Erythroblast (primary cell): ENCODE data around the gene LHFPL2.
A peak's percentile ranks its signal among the peaks of the same experiment; 100 is the strongest.

ENCODE experiments used
- DNase-seq, 2 experiments: peaks; one replicate each; lab custom pipeline; 2025; lab: John Stamatoyannopoulos, UW
- GATA1 ChIP-seq: IDR thresholded peaks from 2 replicates; pipeline ENCODE4 v1.6.1; 2011; ENCODE audit warnings: low read depth, mild to moderate bottlenecking, control low read depth, low read length, moderate library complexity
- POLR2A ChIP-seq: IDR thresholded peaks from 2 replicates; pipeline ENCODE4 v1.6.1; 2011; ENCODE audit warnings: mild to moderate bottlenecking, low read length

The LHFPL2 gene

GRCh38 chr5:78655746-78656290 is 7.2 kb upstream of the LHFPL2 start:
- no peak for TF ChIP-seq GATA1
- no peak for TF ChIP-seq POLR2A
- DNase-seq: no peak

GRCh38 chr5:78654386-78654785 is 5.8 kb upstream of the LHFPL2 start:
- no peak for TF ChIP-seq GATA1
- no peak for TF ChIP-seq POLR2A
- DNase-seq: no peak

GRCh38 chr5:78653681-78654366 is 5.3 kb upstream of the LHFPL2 start:
- TF ChIP-seq GATA1: no peak
- no peak for TF ChIP-seq POLR2A
- no peak for DNase-seq

- DNase-seq: no peak
- TF ChIP-seq GATA1 (no peak), POLR2A (no peak)
Observed at GRCh38 chr5:78653031-78653430, 4.5 kb upstream of the LHFPL2 start.

GRCh38 chr5:78651468-78651867 is 2.9 kb upstream of the LHFPL2 start:
- TF ChIP-seq GATA1 (no peak), POLR2A (no peak)
- DNase-seq: no peak

- no peak for DNase-seq
Observed at GRCh38 chr5:78650531-78650930, 2.0 kb upstream of the LHFPL2 start.

GRCh38 chr5:78649861-78650496 is 1.4 kb upstream of the LHFPL2 start:
- no peak for TF ChIP-seq GATA1
- TF ChIP-seq POLR2A: no peak
- DNase-seq: no peak

More at GRCh38 chr5:78650531-78650930, 2.0 kb upstream of the LHFPL2 start:
- TF ChIP-seq POLR2A (no peak), GATA1 (no peak)

- TF ChIP-seq POLR2A (no peak), GATA1 (no peak)
- no peak for DNase-seq
Observed at GRCh38 chr5:78649211-78649695, 681 bp upstream of the LHFPL2 start.

GRCh38 chr5:78647838-78648358 is 674 bp downstream of the LHFPL2 start:
- TF ChIP-seq POLR2A (no peak), GATA1 (no peak)
- DNase-seq: peak in 1 of 2 experiments; percentile 39

- no peak for TF ChIP-seq GATA1
- TF ChIP-seq POLR2A: no peak
- DNase-seq: peak in 1 of 2 experiments; percentile 6
Observed at GRCh38 chr5:78647351-78647818, 1.2 kb downstream of the LHFPL2 start.

- TF ChIP-seq GATA1 (no peak), POLR2A (no peak)
- DNase-seq: no peak
Observed at GRCh38 chr5:78644741-78645300, 3.8 kb downstream of the LHFPL2 start.

GRCh38 chr5:78644129-78644528 is 4.4 kb downstream of the LHFPL2 start:
- TF ChIP-seq GATA1: no peak
- TF ChIP-seq POLR2A: no peak

GRCh38 chr5:78642701-78643100 is 5.9 kb downstream of the LHFPL2 start:
- no peak for DNase-seq
- no peak for TF ChIP-seq POLR2A
- no peak for TF ChIP-seq GATA1

More at GRCh38 chr5:78644129-78644528, 4.4 kb downstream of the LHFPL2 start:
- no peak for DNase-seq
